Measurements from ENCODE around the gene ERI2.
"Not testable (repeated sequence)": the region's sequence is repeated elsewhere in the genome, so short reads cannot be mapped to it uniquely, and the experiment has no call there.

Gene ERI2

DNA sequence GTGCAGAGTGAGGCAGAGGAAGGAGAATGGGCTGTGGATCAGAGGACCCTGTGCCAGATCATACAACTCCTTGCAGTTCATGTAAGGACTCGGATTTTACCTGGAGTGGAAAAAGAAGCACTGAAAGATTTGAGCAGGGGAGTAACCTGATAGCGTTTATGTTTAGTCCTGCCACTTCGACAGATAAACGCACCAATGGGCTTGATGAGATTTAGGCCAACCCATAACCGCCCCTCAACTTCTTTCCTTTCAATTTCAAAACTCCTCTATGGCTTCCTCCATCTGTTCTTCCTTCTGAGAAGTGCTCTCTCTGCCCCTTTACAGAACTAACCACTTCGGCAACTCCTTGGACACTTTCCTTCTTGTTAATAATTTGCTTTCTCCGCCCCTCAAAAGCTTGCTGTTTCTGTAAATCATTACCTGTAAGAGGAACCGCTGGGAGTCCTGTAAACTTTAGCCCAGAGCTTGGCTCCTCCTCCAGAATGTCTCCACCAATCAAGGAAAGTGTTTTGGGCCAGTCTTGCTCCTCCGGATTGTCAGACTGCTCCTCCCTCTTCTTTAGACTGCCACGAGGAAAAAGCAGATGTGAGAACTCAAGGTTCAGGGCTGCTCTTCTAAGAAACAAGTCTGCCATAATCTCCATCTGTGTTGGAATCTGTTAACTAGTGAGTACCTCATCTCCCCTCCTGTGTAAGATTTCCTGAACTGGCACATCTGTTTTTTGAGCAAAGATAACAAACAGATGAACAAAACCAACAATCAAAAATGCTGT is 42.6 kb downstream of the ERI2 start, which contains the start of gene ACSM3:
Gene ACSM3, plus strand, starts transcription at position 554 of the 772 bp plus-strand sequence. CDS start 6,021 bp downstream, outside the sequence.
- peak; percentile 36 for DNase-seq (ENCODE audit: low read depth)

DNA sequence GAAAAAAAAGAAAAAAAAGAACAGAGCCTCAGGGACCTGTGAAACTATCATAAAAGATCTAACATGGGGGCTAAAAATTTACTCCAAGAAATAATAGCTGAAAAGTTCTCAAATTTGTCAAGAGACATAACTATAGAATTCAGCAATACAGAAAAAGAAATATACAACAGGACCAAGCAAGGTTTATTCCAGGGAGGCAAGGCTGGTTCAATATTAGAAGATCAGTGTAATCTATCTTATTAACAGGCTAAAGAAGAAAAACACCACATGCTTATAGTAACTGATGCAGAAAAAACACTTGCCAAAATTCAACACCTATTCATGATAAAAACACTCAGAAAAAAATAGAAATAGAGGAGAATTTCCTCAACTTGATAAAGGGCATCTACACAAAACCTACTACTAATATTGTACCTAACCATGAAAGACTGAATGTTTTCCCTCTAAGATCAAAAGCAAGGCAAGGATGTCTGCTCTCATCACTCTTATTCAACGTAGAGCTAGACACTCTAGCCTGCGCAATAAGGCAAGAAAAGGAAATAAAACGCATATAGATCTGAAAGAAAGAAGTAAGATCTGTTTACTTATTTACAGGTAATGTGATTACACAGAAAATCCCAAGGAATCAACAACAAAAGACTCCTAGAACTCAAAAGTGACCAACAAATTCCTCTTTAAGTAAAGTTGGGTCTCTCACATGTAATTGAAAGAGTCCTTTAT is 43.7 kb downstream of the ERI2 start:
- DNase-seq (ENCODE audit: low read depth), result no peak

DNA sequence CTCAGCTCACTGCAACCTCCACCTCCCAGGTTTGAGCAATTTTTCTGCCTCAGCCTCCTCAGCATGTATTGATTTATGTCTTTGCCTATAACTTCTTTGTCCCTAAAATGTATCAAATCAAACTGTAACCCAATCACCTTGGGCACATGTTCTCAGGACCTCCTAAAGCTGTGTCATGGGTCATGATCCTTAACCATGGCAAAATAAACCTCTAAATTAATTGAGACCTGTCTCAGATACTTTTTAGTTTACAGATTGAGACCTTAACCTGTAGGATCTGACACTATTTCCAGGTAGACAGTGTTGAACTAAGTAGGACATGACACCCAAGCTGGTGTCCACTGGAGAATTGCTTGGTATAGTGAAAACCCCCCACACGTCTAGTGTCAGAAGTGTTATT is 45.1 kb downstream of the ERI2 start:
- DNase-seq (ENCODE audit: low read depth), result no peak

- no peak for DNase-seq (ENCODE audit: low read depth)
Measured at GRCh38 chr16:20760346-20760745, 45.9 kb downstream of the ERI2 start.

GRCh38 chr16:20755799-20756198 is 50.5 kb downstream of the ERI2 start:
- DNase-seq (ENCODE audit: low read depth), result not testable (repeated sequence)

GRCh38 chr16:20755238-20755637 is 51.0 kb downstream of the ERI2 start:
- no peak for DNase-seq (ENCODE audit: low read depth)

DNA sequence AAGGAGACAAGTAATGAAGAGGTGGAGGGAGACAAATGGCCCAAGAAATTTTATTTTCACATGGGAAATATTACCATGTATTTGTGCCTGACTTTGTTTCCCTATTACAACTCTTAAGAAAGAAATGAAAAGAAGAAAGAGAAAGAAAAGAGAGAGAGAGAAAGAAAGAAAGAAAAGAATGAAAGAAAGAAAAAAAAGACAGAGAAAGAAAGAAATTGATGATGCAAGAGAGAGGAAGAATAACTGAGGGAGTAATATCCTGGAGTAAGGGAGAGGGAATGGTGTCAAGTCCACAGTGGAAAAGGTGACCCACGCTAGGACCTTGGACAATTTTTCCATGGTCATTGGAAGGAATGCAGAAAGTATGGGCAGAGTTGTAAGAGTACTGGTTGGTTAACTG is 52.5 kb downstream of the ERI2 start:
- DNase-seq (ENCODE audit: low read depth), result no peak

DNA sequence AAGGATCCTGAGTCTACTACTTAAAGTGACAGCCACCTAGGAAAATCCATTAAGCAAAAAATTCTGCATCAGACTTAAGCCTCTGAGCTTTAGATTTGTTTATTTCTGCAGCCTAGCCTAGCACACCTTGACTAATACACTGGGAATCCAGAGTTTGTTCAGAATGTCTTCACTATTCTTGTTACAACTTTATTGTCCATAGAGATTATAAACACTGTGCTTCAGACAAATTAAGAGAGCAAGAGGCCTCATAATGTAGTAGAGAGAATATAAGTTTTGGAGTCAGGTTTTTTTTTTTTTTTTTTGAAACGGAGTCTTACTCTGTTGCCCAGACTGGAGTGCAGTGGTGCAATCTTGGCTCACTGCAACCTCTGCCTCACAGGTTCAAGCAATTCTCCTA is 55.7 kb downstream of the ERI2 start:
- DNase-seq (ENCODE audit: low read depth), result no peak

- DNase-seq (ENCODE audit: low read depth), result no peak
Measured at GRCh38 chr16:20749474-20749873, 56.8 kb downstream of the ERI2 start.

GRCh38 chr16:20747030-20747816 is 59.0 kb downstream of the ERI2 start:
- DNase-seq (ENCODE audit: low read depth), result no peak

GRCh38 chr16:20746461-20746860 is 59.8 kb downstream of the ERI2 start:
- no peak for DNase-seq (ENCODE audit: low read depth)
